Measurements from ENCODE around the gene PRSS16.
"Not testable (repeated sequence)": the region's sequence is repeated elsewhere in the genome, so short reads cannot be mapped to it uniquely, and the experiment has no call there.

Gene PRSS16

GRCh38 chr6:27247133-27247836 lies at the start of gene PRSS16:
Gene PRSS16, plus strand, starts transcription at chr6:27247701. Its CDS starts 37 bp downstream, at chr6:27247738.
- no peak for DNase-seq

GRCh38 chr6:27205375-27206278 lies 41.9 kb upstream of the PRSS16 start:
- no peak for DNase-seq

- DNase-seq = no peak
Measured at GRCh38 chr6:27206806-27207205, 40.7 kb upstream of the PRSS16 start.

GRCh38 chr6:27208042-27208441 lies 39.5 kb upstream of the PRSS16 start:
- DNase-seq = no peak

GRCh38 chr6:27209196-27209595 lies 38.3 kb upstream of the PRSS16 start:
- DNase-seq = no peak

- DNase-seq = no peak
Measured at GRCh38 chr6:27209659-27210269, 37.7 kb upstream of the PRSS16 start.

- not testable (repeated sequence) for DNase-seq
Measured at GRCh38 chr6:27213091-27213517, 34.4 kb upstream of the PRSS16 start.

- no peak for DNase-seq
Measured at GRCh38 chr6:27213544-27214125, 33.9 kb upstream of the PRSS16 start.

GRCh38 chr6:27214126-27214601 lies 33.3 kb upstream of the PRSS16 start:
- DNase-seq = no peak

- DNase-seq = no peak
Measured at GRCh38 chr6:27216874-27217273, 30.6 kb upstream of the PRSS16 start.

- DNase-seq = not testable (repeated sequence)
Measured at GRCh38 chr6:27222971-27223370, 24.5 kb upstream of the PRSS16 start.

- DNase-seq = no peak
Measured at GRCh38 chr6:27224729-27225128, 22.8 kb upstream of the PRSS16 start.

GRCh38 chr6:27228963-27229477 lies 18.5 kb upstream of the PRSS16 start:
- no peak for DNase-seq

- DNase-seq = no peak
Measured at GRCh38 chr6:27230758-27231111, 16.8 kb upstream of the PRSS16 start.

GRCh38 chr6:27234576-27234975 lies 12.9 kb upstream of the PRSS16 start:
- DNase-seq = no peak

- DNase-seq = no peak
Measured at GRCh38 chr6:27237089-27237803, 10.3 kb upstream of the PRSS16 start.

- DNase-seq = no peak
Measured at GRCh38 chr6:27238010-27238983, 9.2 kb upstream of the PRSS16 start.

GRCh38 chr6:27239258-27239657 lies 8.2 kb upstream of the PRSS16 start:
- no peak for DNase-seq

- no peak for DNase-seq
Measured at GRCh38 chr6:27241443-27241842, 6.1 kb upstream of the PRSS16 start.

GRCh38 chr6:27242589-27243265 lies 4.8 kb upstream of the PRSS16 start:
- DNase-seq = no peak

Data from CD4-positive, alpha-beta T cell treated with Interleukin-15 for 1 hour (primary cell).